Measurements from ENCODE around the gene MTAP. TPM values are rescaled to one million over a fixed set of nuclear protein-coding genes. Genes with fewer than 3 reads are reported as not detected.

The MTAP gene
- total RNA-seq, 1 donor from 2014 or later = 56.1 TPM

DNA sequence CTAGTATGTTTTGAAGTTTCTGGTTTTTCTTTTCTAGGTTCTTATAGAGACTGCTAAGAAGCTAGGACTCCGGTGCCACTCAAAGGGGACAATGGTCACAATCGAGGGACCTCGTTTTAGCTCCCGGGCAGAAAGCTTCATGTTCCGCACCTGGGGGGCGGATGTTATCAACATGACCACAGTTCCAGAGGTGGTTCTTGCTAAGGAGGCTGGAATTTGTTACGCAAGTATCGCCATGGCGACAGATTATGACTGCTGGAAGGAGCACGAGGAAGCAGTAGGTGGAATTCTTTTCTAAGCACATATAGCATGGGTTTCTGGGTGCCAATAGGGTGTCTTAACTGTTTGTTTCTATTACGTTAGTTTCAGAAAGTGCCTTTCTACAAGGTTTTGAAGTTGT lies 52.2 kb downstream of the MTAP start:
- Histone ChIP-seq H3K4me2 (ENCODE audit: low read length) (peak overlapping the region; percentile 17), H3K79me2 (ENCODE audit: insufficient read depth, low read length) (no peaks in the 10 kb centered on the region), H3K27me3 (ENCODE audit: insufficient read depth, low read length) (no peaks in the 10 kb centered on the region), H4K20me1 (ENCODE audit: insufficient read depth, low read length) (no peaks in the 10 kb centered on the region), H3K4me3 (ENCODE audit: insufficient read depth, low read depth, low read length) (no peak overlapping the region), H3K36me3 (ENCODE audit: insufficient read depth, low read length) (peaks cover 50% of the 10 kb centered on the region), H3K4me1 (ENCODE audit: insufficient read depth, low read length) (peaks cover 14% of the 10 kb centered on the region), H3K9me3 (ENCODE audit: insufficient read depth, low read depth, low read length) (no peaks in the 10 kb centered on the region), H3K9ac (ENCODE audit: low read length) (peak overlapping the region; percentile 23), H2AFZ (ENCODE audit: low read depth, low read length) (no peak overlapping the region), H3K27ac (ENCODE audit: low read depth, low read length) (peak overlapping the region; percentile 62)
- Mint-ChIP-seq H3K27ac (ENCODE audit: unreplicated experiment) (no peak overlapping the region), H3K4me3 (ENCODE audit: unreplicated experiment) (no peak overlapping the region), H3K27me3 (ENCODE audit: low read depth, unreplicated experiment) (no peaks in the 10 kb centered on the region), H3K9me3 (ENCODE audit: unreplicated experiment) (no peaks in the 10 kb centered on the region), H3K36me3 (ENCODE audit: low read depth, unreplicated experiment) (peaks cover 43% of the 10 kb centered on the region), H3K4me1 (ENCODE audit: low read depth, unreplicated experiment) (peaks cover 14% of the 10 kb centered on the region)
- DNase-seq (ENCODE audit: low read depth) = peak; percentile 89
- FAIRE-seq = no peak
- no peak for TF ChIP-seq EZH2 (IDR thresholded peaks at IDR 0.05; ENCODE audit: insufficient read depth, low read length)
- TF ChIP-seq, protein P1, sequence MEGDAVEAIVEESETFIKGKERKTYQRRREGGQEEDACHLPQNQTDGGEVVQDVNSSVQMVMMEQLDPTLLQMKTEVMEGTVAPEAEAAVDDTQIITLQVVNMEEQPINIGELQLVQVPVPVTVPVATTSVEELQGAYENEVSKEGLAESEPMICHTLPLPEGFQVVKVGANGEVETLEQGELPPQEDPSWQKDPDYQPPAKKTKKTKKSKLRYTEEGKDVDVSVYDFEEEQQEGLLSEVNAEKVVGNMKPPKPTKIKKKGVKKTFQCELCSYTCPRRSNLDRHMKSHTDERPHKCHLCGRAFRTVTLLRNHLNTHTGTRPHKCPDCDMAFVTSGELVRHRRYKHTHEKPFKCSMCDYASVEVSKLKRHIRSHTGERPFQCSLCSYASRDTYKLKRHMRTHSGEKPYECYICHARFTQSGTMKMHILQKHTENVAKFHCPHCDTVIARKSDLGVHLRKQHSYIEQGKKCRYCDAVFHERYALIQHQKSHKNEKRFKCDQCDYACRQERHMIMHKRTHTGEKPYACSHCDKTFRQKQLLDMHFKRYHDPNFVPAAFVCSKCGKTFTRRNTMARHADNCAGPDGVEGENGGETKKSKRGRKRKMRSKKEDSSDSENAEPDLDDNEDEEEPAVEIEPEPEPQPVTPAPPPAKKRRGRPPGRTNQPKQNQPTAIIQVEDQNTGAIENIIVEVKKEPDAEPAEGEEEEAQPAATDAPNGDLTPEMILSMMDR (IDR thresholded peaks at IDR 0.05; ENCODE audit: insufficient read depth, low read depth, low read length) = no peak

DNA sequence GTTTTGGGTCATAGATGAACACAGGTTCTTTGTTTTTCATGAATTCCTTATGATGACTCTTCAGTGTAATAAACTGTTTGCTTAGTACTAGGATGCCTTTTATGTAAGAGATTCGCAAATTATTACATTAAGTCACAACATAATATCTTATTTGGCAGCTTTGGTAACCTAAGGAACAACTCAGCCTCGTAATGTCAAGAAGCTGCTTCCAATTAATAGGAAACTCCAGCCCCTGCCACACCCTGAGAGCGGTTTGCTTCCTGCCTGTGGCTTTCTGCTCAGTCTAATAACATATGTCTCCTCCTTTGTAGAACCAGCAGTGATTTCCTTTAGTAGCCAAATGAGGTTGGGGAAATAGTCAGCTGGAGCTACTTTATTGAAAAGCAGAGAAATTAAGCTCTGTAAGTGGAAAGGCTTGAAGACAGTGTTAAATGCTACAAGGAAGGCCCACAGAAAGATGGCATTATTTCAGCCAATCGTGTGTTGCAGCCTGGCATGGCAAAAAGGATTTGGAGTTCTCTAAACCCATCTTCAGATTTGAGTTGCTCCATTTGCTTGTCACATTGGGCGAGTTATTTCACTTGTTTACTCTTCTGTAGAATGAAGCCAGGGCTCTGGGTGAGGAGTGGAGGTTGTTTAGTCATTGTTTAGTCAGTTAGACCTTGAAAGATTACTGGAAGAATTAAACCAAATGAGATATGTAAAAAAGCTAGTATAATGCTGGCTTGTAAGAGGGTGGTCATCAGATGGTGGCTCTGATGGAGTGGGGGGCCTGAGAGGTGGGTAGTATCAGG lies 54.1 kb downstream of the MTAP start:
- H3K79me2 ChIP-seq (ENCODE audit: insufficient read depth, low read length) = no peaks in the 10 kb centered on the region
- H3K27ac ChIP-seq (ENCODE audit: low read depth, low read length) = no peak overlapping the region
- H3K9ac ChIP-seq (ENCODE audit: low read length) = no peak overlapping the region
- H3K4me2 ChIP-seq (ENCODE audit: low read length) = no peak overlapping the region
- Mint-ChIP-seq H3K36me3 (ENCODE audit: low read depth, unreplicated experiment) (peaks cover 33% of the 10 kb centered on the region), H3K4me1 (ENCODE audit: low read depth, unreplicated experiment) (peaks cover 14% of the 10 kb centered on the region), H3K9me3 (ENCODE audit: unreplicated experiment) (no peaks in the 10 kb centered on the region), H3K27ac (ENCODE audit: unreplicated experiment) (no peak overlapping the region), H3K4me3 (ENCODE audit: unreplicated experiment) (no peak overlapping the region), H3K27me3 (ENCODE audit: low read depth, unreplicated experiment) (no peaks in the 10 kb centered on the region)
- H3K4me3 ChIP-seq (ENCODE audit: insufficient read depth, low read depth, low read length) = no peak overlapping the region
- no peaks in the 10 kb centered on the region for H3K9me3 ChIP-seq (ENCODE audit: insufficient read depth, low read depth, low read length)
- H3K4me1 ChIP-seq (ENCODE audit: insufficient read depth, low read length) = peaks cover 14% of the 10 kb centered on the region
- DNase-seq (ENCODE audit: low read depth) (no peak), FAIRE-seq (no peak)
- H3K36me3 ChIP-seq (ENCODE audit: insufficient read depth, low read length) = peaks cover 53% of the 10 kb centered on the region
- TF ChIP-seq, protein P1 (IDR thresholded peaks at IDR 0.05; ENCODE audit: insufficient read depth, low read depth, low read length) = no peak
- no peak for TF ChIP-seq EZH2 (IDR thresholded peaks at IDR 0.05; ENCODE audit: insufficient read depth, low read length)
- H4K20me1 ChIP-seq (ENCODE audit: insufficient read depth, low read length) = no peaks in the 10 kb centered on the region
- no peak overlapping the region for H2AFZ ChIP-seq (ENCODE audit: low read depth, low read length)
- no peaks in the 10 kb centered on the region for H3K27me3 ChIP-seq (ENCODE audit: insufficient read depth, low read length)

DNA sequence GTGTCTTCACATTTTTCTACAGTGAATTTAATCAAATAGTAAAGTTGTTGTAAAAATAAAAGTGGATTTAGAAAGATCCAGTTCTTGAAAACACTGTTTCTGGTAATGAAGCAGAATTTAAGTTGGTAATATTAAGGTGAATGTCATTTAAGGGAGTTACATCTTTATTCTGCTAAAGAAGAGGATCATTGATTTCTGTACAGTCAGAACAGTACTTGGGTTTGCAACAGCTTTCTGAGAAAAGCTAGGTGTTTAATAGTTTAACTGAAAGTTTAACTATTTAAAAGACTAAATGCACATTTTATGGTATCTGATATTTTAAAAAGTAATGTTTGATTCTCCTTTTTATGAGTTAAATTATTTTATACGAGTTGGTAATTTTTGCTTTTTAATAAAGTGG lies 60.4 kb downstream of the MTAP start:
- Histone ChIP-seq H3K4me2 (ENCODE audit: low read length) (no peak overlapping the region), H3K79me2 (ENCODE audit: insufficient read depth, low read length) (peaks cover 5% of the 10 kb centered on the region), H3K9ac (ENCODE audit: low read length) (no peak overlapping the region), H3K9me3 (ENCODE audit: insufficient read depth, low read depth, low read length) (no peaks in the 10 kb centered on the region), H4K20me1 (ENCODE audit: insufficient read depth, low read length) (no peaks in the 10 kb centered on the region), H3K4me1 (ENCODE audit: insufficient read depth, low read length) (no peaks in the 10 kb centered on the region), H3K36me3 (ENCODE audit: insufficient read depth, low read length) (peaks cover 64% of the 10 kb centered on the region), H3K27me3 (ENCODE audit: insufficient read depth, low read length) (no peaks in the 10 kb centered on the region), H3K27ac (ENCODE audit: low read depth, low read length) (no peak overlapping the region), H3K4me3 (ENCODE audit: insufficient read depth, low read depth, low read length) (no peak overlapping the region), H2AFZ (ENCODE audit: low read depth, low read length) (no peak overlapping the region)
- Mint-ChIP-seq H3K36me3 (ENCODE audit: low read depth, unreplicated experiment) (peaks cover 22% of the 10 kb centered on the region), H3K4me1 (ENCODE audit: low read depth, unreplicated experiment) (no peaks in the 10 kb centered on the region), H3K27me3 (ENCODE audit: low read depth, unreplicated experiment) (no peaks in the 10 kb centered on the region), H3K9me3 (ENCODE audit: unreplicated experiment) (no peaks in the 10 kb centered on the region), H3K27ac (ENCODE audit: unreplicated experiment) (no peak overlapping the region), H3K4me3 (ENCODE audit: unreplicated experiment) (no peak overlapping the region)
- DNase-seq (ENCODE audit: low read depth) = no peak
- no peak for TF ChIP-seq EZH2 (IDR thresholded peaks at IDR 0.05; ENCODE audit: insufficient read depth, low read length)
- TF ChIP-seq, protein P1 (IDR thresholded peaks at IDR 0.05; ENCODE audit: insufficient read depth, low read depth, low read length) = no peak
- FAIRE-seq = no peak
